GM12801 (cell line): ENCODE results near the gene TMEM156.

Experiments
- CTCF ChIP-seq: IDR thresholded peaks from one replicate; pipeline ENCODE4 v1.5.1; 2011; ENCODE audit warnings: control low read depth; ENCODE audit not compliant: insufficient read length; ENCODE audit errors: extremely low read depth

Gene TMEM156

GRCh38 chr4:38920186-38920585, 112.0 kb downstream of the TMEM156 start:
- no peak for TF ChIP-seq CTCF

GRCh38 chr4:38919494-38919893, 112.7 kb downstream of the TMEM156 start:
- TF ChIP-seq CTCF, result no peak

- no peak for TF ChIP-seq CTCF
Observed at GRCh38 chr4:38917481-38918025, 114.7 kb downstream of the TMEM156 start.
